Stimulated activated memory B cell treated with anti-CD40 and anti-IgM and Interleukin-4, amounts not matched to agents 10 μg/mL and 1 μg/mL and 100 μg/mL, for 72 hours (primary cell): ENCODE results near the gene SLCO1B1.
"Not testable (repeated sequence)": the region's sequence is repeated elsewhere in the genome, so short reads cannot be mapped to it uniquely, and the experiment has no call there.

Experiments
- ATAC-seq: fragments of 150-1000 bp; cut with Tn5 transposase; 2 replicates; pipeline ENCODE4 v1.10.0; 2021
- H3K27ac Mint-ChIP-seq: one replicate; pipeline ENCODE4 v1.8.0; 2022; ENCODE audit warnings: mild to moderate bottlenecking, mixed read lengths
- H3K27me3 Mint-ChIP-seq: one replicate; pipeline ENCODE4 v1.8.0; 2022; ENCODE audit warnings: mixed read lengths
- H3K36me3 Mint-ChIP-seq: one replicate; pipeline ENCODE4 v1.8.0; 2022; ENCODE audit warnings: mixed read lengths
- H3K4me1 Mint-ChIP-seq: one replicate; pipeline ENCODE4 v1.8.0; 2022; ENCODE audit warnings: mixed read lengths
- H3K4me3 Mint-ChIP-seq: one replicate; pipeline ENCODE4 v1.8.0; 2022; ENCODE audit warnings: mild to moderate bottlenecking, moderate library complexity, mixed read lengths
- H3K9me3 Mint-ChIP-seq: one replicate; pipeline ENCODE4 v1.8.0; 2022; ENCODE audit warnings: mixed read lengths

Gene SLCO1B1

GRCh38 chr12:21169878-21170472 is 39.0 kb downstream of the SLCO1B1 start:
- Mint-ChIP-seq H3K4me3 (no peak overlapping the region), H3K4me1 (no peaks in the 10 kb centered on the region), H3K27me3 (no peaks in the 10 kb centered on the region), H3K36me3 (no peaks in the 10 kb centered on the region), H3K27ac (no peak overlapping the region), H3K9me3 (peaks cover 7% of the 10 kb centered on the region)
- ATAC-seq = no peak

GRCh38 chr12:21172079-21172478 is 41.1 kb downstream of the SLCO1B1 start:
- ATAC-seq = no peak
- no peaks in the 10 kb centered on the region for H3K36me3 Mint-ChIP-seq
- H3K4me1 Mint-ChIP-seq = no peaks in the 10 kb centered on the region
- H3K4me3 Mint-ChIP-seq = no peak overlapping the region
- H3K27me3 Mint-ChIP-seq = no peaks in the 10 kb centered on the region
- H3K9me3 Mint-ChIP-seq = peaks cover 7% of the 10 kb centered on the region
- no peak overlapping the region for H3K27ac Mint-ChIP-seq

GRCh38 chr12:21183721-21184275 is 52.8 kb downstream of the SLCO1B1 start:
- Mint-ChIP-seq H3K27ac (no peak overlapping the region), H3K4me3 (no peak overlapping the region)

GRCh38 chr12:21190016-21190415 is 59.0 kb downstream of the SLCO1B1 start:
- Mint-ChIP-seq H3K4me1 (no peaks in the 10 kb centered on the region), H3K36me3 (no peaks in the 10 kb centered on the region), H3K9me3 (peaks cover 8% of the 10 kb centered on the region), H3K27me3 (no peaks in the 10 kb centered on the region), H3K4me3 (no peak overlapping the region), H3K27ac (no peak overlapping the region)
- no peak for ATAC-seq

More at GRCh38 chr12:21183721-21184275, 52.8 kb downstream of the SLCO1B1 start:
- peaks cover 2% of the 10 kb centered on the region for H3K9me3 Mint-ChIP-seq
- H3K4me1 Mint-ChIP-seq = no peaks in the 10 kb centered on the region
- H3K36me3 Mint-ChIP-seq = no peaks in the 10 kb centered on the region
- ATAC-seq = no peak
- H3K27me3 Mint-ChIP-seq = no peaks in the 10 kb centered on the region

GRCh38 chr12:21214433-21214832 is 83.4 kb downstream of the SLCO1B1 start:
- H3K4me3 Mint-ChIP-seq, H3K36me3 Mint-ChIP-seq, H3K27me3 Mint-ChIP-seq, H3K27ac Mint-ChIP-seq, H3K9me3 Mint-ChIP-seq, ATAC-seq, H3K4me1 Mint-ChIP-seq: not testable (repeated sequence)

GRCh38 chr12:21219206-21219605 is 88.2 kb downstream of the SLCO1B1 start:
- Mint-ChIP-seq H3K4me3 (no peak overlapping the region), H3K4me1 (no peaks in the 10 kb centered on the region), H3K27ac (no peak overlapping the region), H3K36me3 (no peaks in the 10 kb centered on the region), H3K9me3 (no peaks in the 10 kb centered on the region), H3K27me3 (no peaks in the 10 kb centered on the region)
- no peak for ATAC-seq

GRCh38 chr12:21220266-21220665 is 89.3 kb downstream of the SLCO1B1 start:
- no peaks in the 10 kb centered on the region for H3K36me3 Mint-ChIP-seq
- ATAC-seq = no peak
- H3K4me3 Mint-ChIP-seq = no peak overlapping the region
- no peak overlapping the region for H3K27ac Mint-ChIP-seq
- no peaks in the 10 kb centered on the region for H3K9me3 Mint-ChIP-seq
- no peaks in the 10 kb centered on the region for H3K27me3 Mint-ChIP-seq
- no peaks in the 10 kb centered on the region for H3K4me1 Mint-ChIP-seq

GRCh38 chr12:21221072-21221471 is 90.1 kb downstream of the SLCO1B1 start:
- Mint-ChIP-seq H3K9me3 (no peaks in the 10 kb centered on the region), H3K4me3 (no peak overlapping the region), H3K27me3 (no peaks in the 10 kb centered on the region), H3K36me3 (no peaks in the 10 kb centered on the region), H3K27ac (no peak overlapping the region), H3K4me1 (no peaks in the 10 kb centered on the region)
- no peak for ATAC-seq

- Mint-ChIP-seq H3K36me3 (no peaks in the 10 kb centered on the region), H3K27ac (no peak overlapping the region), H3K4me1 (no peaks in the 10 kb centered on the region), H3K27me3 (no peaks in the 10 kb centered on the region), H3K9me3 (no peaks in the 10 kb centered on the region), H3K4me3 (no peak overlapping the region)
- ATAC-seq = no peak
Observed at GRCh38 chr12:21221778-21222177, 90.8 kb downstream of the SLCO1B1 start.

- no peaks in the 10 kb centered on the region for H3K27me3 Mint-ChIP-seq
Observed at GRCh38 chr12:21223930-21224329, 92.9 kb downstream of the SLCO1B1 start.

GRCh38 chr12:21234395-21234794 is 103.4 kb downstream of the SLCO1B1 start:
- no peak for ATAC-seq
- H3K9me3 Mint-ChIP-seq = peaks cover 2% of the 10 kb centered on the region
- H3K27me3 Mint-ChIP-seq = no peaks in the 10 kb centered on the region
- no peaks in the 10 kb centered on the region for H3K36me3 Mint-ChIP-seq
- no peaks in the 10 kb centered on the region for H3K4me1 Mint-ChIP-seq
- no peak overlapping the region for H3K4me3 Mint-ChIP-seq
- H3K27ac Mint-ChIP-seq = no peak overlapping the region

More at GRCh38 chr12:21223930-21224329, 92.9 kb downstream of the SLCO1B1 start:
- Mint-ChIP-seq H3K4me3 (no peak overlapping the region), H3K36me3 (no peaks in the 10 kb centered on the region), H3K9me3 (no peaks in the 10 kb centered on the region), H3K27ac (no peak overlapping the region), H3K4me1 (no peaks in the 10 kb centered on the region)
- ATAC-seq = no peak

GRCh38 chr12:21239866-21240265 is 108.9 kb downstream of the SLCO1B1 start:
- Mint-ChIP-seq H3K36me3 (no peaks in the 10 kb centered on the region), H3K27me3 (no peaks in the 10 kb centered on the region), H3K9me3 (no peaks in the 10 kb centered on the region), H3K27ac (no peak overlapping the region), H3K4me1 (no peaks in the 10 kb centered on the region), H3K4me3 (no peak overlapping the region)
- ATAC-seq = no peak

- Mint-ChIP-seq H3K27me3 (no peaks in the 10 kb centered on the region), H3K9me3 (no peaks in the 10 kb centered on the region), H3K27ac (no peak overlapping the region), H3K4me3 (no peak overlapping the region), H3K36me3 (no peaks in the 10 kb centered on the region), H3K4me1 (no peaks in the 10 kb centered on the region)
- no peak for ATAC-seq
Observed at GRCh38 chr12:21248679-21249078, 117.7 kb downstream of the SLCO1B1 start.

GRCh38 chr12:21252070-21252469 is 121.1 kb downstream of the SLCO1B1 start:
- Mint-ChIP-seq H3K27ac (no peak overlapping the region), H3K4me1 (no peaks in the 10 kb centered on the region), H3K4me3 (no peak overlapping the region), H3K9me3 (no peaks in the 10 kb centered on the region), H3K27me3 (no peaks in the 10 kb centered on the region), H3K36me3 (no peaks in the 10 kb centered on the region)
- ATAC-seq = no peak

GRCh38 chr12:21257172-21257571 is 126.2 kb downstream of the SLCO1B1 start:
- no peaks in the 10 kb centered on the region for H3K36me3 Mint-ChIP-seq
- no peak overlapping the region for H3K27ac Mint-ChIP-seq
- no peaks in the 10 kb centered on the region for H3K27me3 Mint-ChIP-seq
- H3K9me3 Mint-ChIP-seq = peaks cover 7% of the 10 kb centered on the region
- no peak for ATAC-seq
- no peaks in the 10 kb centered on the region for H3K4me1 Mint-ChIP-seq
- H3K4me3 Mint-ChIP-seq = no peak overlapping the region

- H3K27ac Mint-ChIP-seq = no peak overlapping the region
- H3K27me3 Mint-ChIP-seq = peaks cover 9% of the 10 kb centered on the region
- peaks cover 19% of the 10 kb centered on the region for H3K9me3 Mint-ChIP-seq
- peaks cover 6% of the 10 kb centered on the region for H3K36me3 Mint-ChIP-seq
- ATAC-seq = no peak
- no peak overlapping the region for H3K4me3 Mint-ChIP-seq
- no peaks in the 10 kb centered on the region for H3K4me1 Mint-ChIP-seq
Observed at GRCh38 chr12:21264232-21264631, 133.2 kb downstream of the SLCO1B1 start.
